ENCODE results near the gene CCL1.

CCL1 gene

GRCh38 chr17:34366529-34367107, 3.6 kb upstream of the CCL1 start:
- H3K4me3 ChIP-seq (ENCODE audit: low read depth, low read length) = no peak overlapping the region
- ChIA-PET CTCF (interaction anchor here (1.2 to 1.4 kb wide), 3 partner anchors 10 to 171 kb away, joined by 3 to 4 read pairs (median 3); no protein-coding TSS in a partner anchor), POLR2A (no interaction called here)
- TF ChIP-seq, protein P1, sequence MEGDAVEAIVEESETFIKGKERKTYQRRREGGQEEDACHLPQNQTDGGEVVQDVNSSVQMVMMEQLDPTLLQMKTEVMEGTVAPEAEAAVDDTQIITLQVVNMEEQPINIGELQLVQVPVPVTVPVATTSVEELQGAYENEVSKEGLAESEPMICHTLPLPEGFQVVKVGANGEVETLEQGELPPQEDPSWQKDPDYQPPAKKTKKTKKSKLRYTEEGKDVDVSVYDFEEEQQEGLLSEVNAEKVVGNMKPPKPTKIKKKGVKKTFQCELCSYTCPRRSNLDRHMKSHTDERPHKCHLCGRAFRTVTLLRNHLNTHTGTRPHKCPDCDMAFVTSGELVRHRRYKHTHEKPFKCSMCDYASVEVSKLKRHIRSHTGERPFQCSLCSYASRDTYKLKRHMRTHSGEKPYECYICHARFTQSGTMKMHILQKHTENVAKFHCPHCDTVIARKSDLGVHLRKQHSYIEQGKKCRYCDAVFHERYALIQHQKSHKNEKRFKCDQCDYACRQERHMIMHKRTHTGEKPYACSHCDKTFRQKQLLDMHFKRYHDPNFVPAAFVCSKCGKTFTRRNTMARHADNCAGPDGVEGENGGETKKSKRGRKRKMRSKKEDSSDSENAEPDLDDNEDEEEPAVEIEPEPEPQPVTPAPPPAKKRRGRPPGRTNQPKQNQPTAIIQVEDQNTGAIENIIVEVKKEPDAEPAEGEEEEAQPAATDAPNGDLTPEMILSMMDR (IDR thresholded peaks at IDR 0.05; ENCODE audit: insufficient read depth, low read length, missing control alignments) = no peak
- no peak for DNase-seq (ENCODE audit: low read depth, low spot score)

DNA sequence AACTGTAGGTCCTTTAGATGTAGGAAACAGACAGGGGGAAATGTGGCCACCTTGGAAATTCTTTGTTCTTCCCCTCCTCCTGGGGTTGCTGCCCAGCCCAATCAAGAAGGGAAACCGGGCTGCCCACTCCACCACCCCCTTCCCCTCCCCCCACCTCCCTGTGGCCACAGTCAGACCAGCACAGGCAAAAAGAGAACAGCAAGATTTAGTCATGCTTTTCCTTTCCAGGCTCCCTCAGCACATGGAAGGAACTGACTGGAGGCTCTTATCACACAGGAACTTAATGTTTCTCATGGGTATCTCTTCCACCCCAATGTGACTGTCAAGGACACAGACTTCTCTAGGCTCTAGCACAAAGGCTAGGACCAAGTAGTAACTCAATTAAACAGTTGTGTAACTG, 3.0 kb upstream of the CCL1 start:
- TF ChIP-seq, protein P1 (IDR thresholded peaks at IDR 0.05; ENCODE audit: insufficient read depth, low read length, missing control alignments) = no peak
- ChIA-PET CTCF (interaction anchor here (1.2 to 1.4 kb wide), 3 partner anchors 9 to 170 kb away, joined by 3 to 4 read pairs (median 3); no protein-coding TSS in a partner anchor), POLR2A (no interaction called here)
- DNase-seq (ENCODE audit: low read depth, low spot score) = no peak
- H3K4me3 ChIP-seq (ENCODE audit: low read depth, low read length) = no peak overlapping the region

GRCh38 chr17:34365340-34365739, 2.3 kb upstream of the CCL1 start:
- H3K4me3 ChIP-seq (ENCODE audit: low read depth, low read length) = no peak overlapping the region
- POLR2A ChIA-PET = no interaction called here
- CTCF ChIA-PET = interaction anchor here (14.0 kb wide), 1 partner anchor 163 kb away, joined by 811 read pairs; no protein-coding TSS in a partner anchor
- DNase-seq (ENCODE audit: low read depth, low spot score) = no peak
- TF ChIP-seq, protein P1 (IDR thresholded peaks at IDR 0.05; ENCODE audit: insufficient read depth, low read length, missing control alignments) = no peak

DNA sequence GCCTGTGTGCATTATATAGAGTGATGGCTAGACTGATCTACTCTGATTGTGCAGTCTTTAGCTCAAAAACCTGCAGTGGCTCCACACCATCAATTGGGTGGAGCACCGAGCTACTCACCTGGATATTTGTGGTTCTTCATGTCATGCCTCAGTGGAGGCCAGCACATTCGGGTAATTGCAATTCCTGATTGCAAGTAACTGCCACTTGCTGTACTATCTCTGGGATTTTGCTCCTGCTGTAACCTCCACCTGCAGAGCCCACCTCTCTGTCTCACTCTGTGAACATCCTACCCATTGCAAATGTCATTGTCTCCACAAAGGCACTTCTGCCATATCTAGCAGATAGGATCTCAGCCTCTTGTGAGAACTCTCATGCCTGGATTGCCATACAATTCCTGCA, 1.7 kb upstream of the CCL1 start:
- no peak overlapping the region for H3K4me3 ChIP-seq (ENCODE audit: low read depth, low read length)
- ChIA-PET CTCF (interaction anchor here (0.6 to 14.0 kb wide), 4 partner anchors 162 to 194 kb away, joined by 3 to 811 read pairs (median 28); no protein-coding TSS in a partner anchor), POLR2A (no interaction called here)
- TF ChIP-seq, protein P1 (IDR thresholded peaks at IDR 0.05; ENCODE audit: insufficient read depth, low read length, missing control alignments) = no peak
- DNase-seq (ENCODE audit: low read depth, low spot score) = no peak

- TF ChIP-seq, protein P1 (IDR thresholded peaks at IDR 0.05; ENCODE audit: insufficient read depth, low read length, missing control alignments) = peak; percentile 96
- ChIA-PET POLR2A (no interaction called here), CTCF (interaction anchor here (0.7 to 14.0 kb wide), 61 partner anchors 8 to 687 kb away, joined by 3 to 811 read pairs (median 6); partner anchors contain the start of genes CCL2, CCL7 and CCL8)
- DNase-seq (ENCODE audit: low read depth, low spot score) = peak; percentile 40
- no peak overlapping the region for H3K4me3 ChIP-seq (ENCODE audit: low read depth, low read length)
These were observed 1.5 kb downstream of the CCL1 start for GRCh38 chr17:34361478-34362061.

GRCh38 chr17:34360601-34361270, 2.3 kb downstream of the CCL1 start:
- TF ChIP-seq, protein P1 (IDR thresholded peaks at IDR 0.05; ENCODE audit: insufficient read depth, low read length, missing control alignments) = no peak
- POLR2A ChIA-PET = no interaction called here
- no peak for DNase-seq (ENCODE audit: low read depth, low spot score)
- CTCF ChIA-PET = interaction anchor here (0.7 to 14.0 kb wide), 57 partner anchors 8 to 688 kb away, joined by 3 to 811 read pairs (median 7); partner anchors contain the start of genes CCL2, CCL7 and CCL8
- no peak overlapping the region for H3K4me3 ChIP-seq (ENCODE audit: low read depth, low read length)

All from AG04449 (cell line).